ENCODE results near the gene GYS2.

GRCh38 chr12:21507849-21508248 lies 96.8 kb downstream of the GYS2 start:
- no peak for TF ChIP-seq CTCF (IDR thresholded peaks at IDR 0.05)
- no peak for TF ChIP-seq POLR2A (IDR thresholded peaks at IDR 0.05)
